ENCODE data around the gene SERTAD1.
"Not testable (repeated sequence)": the region's sequence is repeated elsewhere in the genome, so short reads cannot be mapped to it uniquely, and the experiment has no call there.

DNA sequence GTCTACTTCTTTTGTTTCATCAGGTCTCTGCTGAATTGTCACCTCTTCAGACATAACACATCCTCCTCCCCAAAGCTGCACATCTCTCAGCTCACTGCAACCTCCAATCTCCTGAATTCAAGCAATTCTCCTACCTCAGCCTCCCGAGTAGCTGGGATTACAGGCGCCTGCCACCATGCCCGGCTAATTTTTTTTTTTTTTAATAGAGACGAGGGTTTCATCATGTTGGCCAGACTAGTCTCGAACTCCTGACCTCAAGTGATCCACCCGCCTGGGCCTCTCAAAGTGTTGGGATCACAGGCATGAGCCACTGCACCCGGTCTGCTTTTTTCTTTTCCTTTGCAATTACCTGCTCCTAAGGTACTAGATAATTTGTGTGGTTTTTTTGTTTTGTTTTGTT lies 7.0 kb upstream of the SERTAD1 start:
- TF ChIP-seq, protein P1, sequence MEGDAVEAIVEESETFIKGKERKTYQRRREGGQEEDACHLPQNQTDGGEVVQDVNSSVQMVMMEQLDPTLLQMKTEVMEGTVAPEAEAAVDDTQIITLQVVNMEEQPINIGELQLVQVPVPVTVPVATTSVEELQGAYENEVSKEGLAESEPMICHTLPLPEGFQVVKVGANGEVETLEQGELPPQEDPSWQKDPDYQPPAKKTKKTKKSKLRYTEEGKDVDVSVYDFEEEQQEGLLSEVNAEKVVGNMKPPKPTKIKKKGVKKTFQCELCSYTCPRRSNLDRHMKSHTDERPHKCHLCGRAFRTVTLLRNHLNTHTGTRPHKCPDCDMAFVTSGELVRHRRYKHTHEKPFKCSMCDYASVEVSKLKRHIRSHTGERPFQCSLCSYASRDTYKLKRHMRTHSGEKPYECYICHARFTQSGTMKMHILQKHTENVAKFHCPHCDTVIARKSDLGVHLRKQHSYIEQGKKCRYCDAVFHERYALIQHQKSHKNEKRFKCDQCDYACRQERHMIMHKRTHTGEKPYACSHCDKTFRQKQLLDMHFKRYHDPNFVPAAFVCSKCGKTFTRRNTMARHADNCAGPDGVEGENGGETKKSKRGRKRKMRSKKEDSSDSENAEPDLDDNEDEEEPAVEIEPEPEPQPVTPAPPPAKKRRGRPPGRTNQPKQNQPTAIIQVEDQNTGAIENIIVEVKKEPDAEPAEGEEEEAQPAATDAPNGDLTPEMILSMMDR (IDR thresholded peaks at IDR 0.05; ENCODE audit: low read length): not testable (repeated sequence)
- not testable (repeated sequence) for TF ChIP-seq EZH2 (optimal IDR thresholded peaks at IDR 0.05; ENCODE audit: low read depth, low read length)

Data from MM.1S (cell line).